HUES6 (cell line): ENCODE results near the gene FBXW9.
"Not testable (repeated sequence)": the region's sequence is repeated elsewhere in the genome, so short reads cannot be mapped to it uniquely, and the experiment has no call there.

Source experiments
- H3K27ac ChIP-seq: 2 replicates; pipeline ENCODE4 v1.7.0; 2013; ENCODE audit warnings: low read depth, mild to moderate bottlenecking, low read length, inconsistent platforms
- H3K27me3 ChIP-seq: 2 replicates; pipeline ENCODE4 v1.6.1; 2013; ENCODE audit warnings: low read length; ENCODE audit not compliant: control insufficient read depth, insufficient read depth
- H3K36me3 ChIP-seq: 2 replicates; pipeline ENCODE4 v1.6.1; 2013; ENCODE audit warnings: low read length; ENCODE audit not compliant: control insufficient read depth, insufficient read depth
- H3K4me1 ChIP-seq: 2 replicates; pipeline ENCODE4 v1.6.1; 2013; ENCODE audit warnings: low read length; ENCODE audit not compliant: control insufficient read depth, insufficient read depth
- H3K4me3 ChIP-seq: 2 replicates; pipeline ENCODE4 v1.5.1; 2013; ENCODE audit warnings: low read depth, low read length
- H3K9ac ChIP-seq: one replicate; pipeline ENCODE4 v1.6.1; 2013; ENCODE audit warnings: mild to moderate bottlenecking, low read length
- H3K9me3 ChIP-seq: 2 replicates; pipeline ENCODE4 v1.6.1; 2013; ENCODE audit warnings: low read depth, low read length; ENCODE audit not compliant: control insufficient read depth, insufficient read depth

The FBXW9 gene

DNA sequence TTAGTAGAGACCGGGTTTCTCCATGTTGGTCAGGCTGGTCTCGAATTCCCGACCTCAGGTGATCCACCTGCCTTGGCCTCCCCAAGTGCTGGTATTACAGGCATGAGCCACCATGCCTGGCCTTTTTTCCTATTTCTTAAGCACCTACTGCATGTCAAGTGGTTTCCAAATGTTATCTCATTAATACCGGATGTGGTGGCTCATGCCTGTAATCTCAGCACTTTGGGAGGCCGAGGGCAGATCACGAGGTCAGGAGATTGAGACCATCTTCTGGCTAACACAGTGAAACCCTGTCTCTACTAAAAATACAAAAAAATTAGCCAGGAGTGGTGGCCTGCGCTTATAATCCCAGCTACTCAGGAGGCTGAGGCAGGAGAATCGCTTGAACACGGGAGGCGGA is 29.2 kb upstream of the FBXW9 start:
- not testable (repeated sequence) for H3K27me3 ChIP-seq, H3K4me3 ChIP-seq, H3K9ac ChIP-seq, H3K27ac ChIP-seq, H3K9me3 ChIP-seq, H3K4me1 ChIP-seq
- peaks cover 23% of the 10 kb centered on the region for H3K36me3 ChIP-seq

DNA sequence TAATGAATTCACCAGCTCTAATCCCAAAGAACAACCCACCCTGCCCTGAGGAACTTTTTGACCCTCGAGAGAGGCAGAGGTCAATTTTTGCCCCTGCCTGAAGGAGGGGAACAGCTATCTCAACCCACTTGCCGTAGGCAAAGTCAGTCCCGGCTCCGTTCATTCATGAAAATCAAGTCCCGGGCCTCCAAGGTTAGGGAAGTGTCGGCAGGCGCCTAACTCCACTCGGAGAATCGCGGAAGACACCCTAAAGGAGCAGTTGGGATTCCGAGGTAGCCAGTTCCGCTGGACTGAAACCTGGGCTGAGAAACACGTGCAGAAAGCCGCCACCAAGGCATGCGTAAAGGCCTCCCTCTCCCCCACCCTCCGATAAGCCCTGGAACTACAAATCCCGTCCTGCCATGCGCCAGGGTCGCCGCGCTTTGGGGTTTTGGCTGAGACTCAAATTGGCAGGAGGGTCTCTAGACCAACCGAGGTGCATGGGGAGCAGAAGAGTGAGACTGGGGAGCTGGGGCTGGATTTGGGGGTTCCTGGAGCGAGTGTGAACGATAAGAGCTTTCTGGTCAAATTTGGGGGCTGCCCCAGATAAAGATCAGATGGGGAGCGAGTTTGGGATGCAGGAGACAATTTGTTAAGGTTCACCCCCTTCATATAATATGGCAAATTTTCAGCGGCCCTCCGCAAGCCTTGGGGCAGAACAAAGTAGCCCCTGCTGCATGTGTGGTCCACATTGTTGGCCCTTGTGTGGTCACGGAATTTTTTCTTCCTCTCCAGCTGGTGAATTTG is 27.4 kb upstream of the FBXW9 start, which contains the start of gene TNPO2:
TNPO2 (minus strand) TSS at position 292 of the 786 bp plus-strand sequence. CDS start 2,955 bp downstream, outside the sequence.
- peak within 1 kb of the TSS; percentile 72 for H3K27ac ChIP-seq
- no peaks in the 10 kb centered on the region for H3K9me3 ChIP-seq
- peak within 1 kb of the TSS; percentile 84 for H3K4me3 ChIP-seq
- H3K4me1 ChIP-seq, result peaks cover 8% of the 10 kb centered on the region; the same call in 1 of the 2 replicates
- no peaks in the 10 kb centered on the region for H3K27me3 ChIP-seq
- H3K9ac ChIP-seq, result peak within 1 kb of the TSS; percentile 92
- peaks cover 15% of the 10 kb centered on the region for H3K36me3 ChIP-seq

DNA sequence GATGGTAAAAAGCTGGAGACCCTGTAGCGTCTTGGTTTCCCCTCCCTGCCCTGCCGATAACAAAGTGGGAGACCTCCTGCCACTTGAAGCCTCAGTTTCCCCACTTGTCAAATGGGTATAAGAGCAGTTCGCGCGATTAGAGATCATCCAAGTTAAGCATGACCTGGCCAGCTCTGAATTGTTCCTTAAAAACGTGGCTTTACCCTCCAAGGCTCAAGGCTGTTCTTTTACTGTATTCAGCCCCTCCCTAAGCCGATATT is 26.9 kb upstream of the FBXW9 start:
- Histone ChIP-seq H3K9ac (peak overlapping the region; percentile 92), H3K4me3 (peak overlapping the region; percentile 84), H3K27ac (peak overlapping the region; percentile 72), H3K9me3 (no peaks in the 10 kb centered on the region), H3K4me1 (peaks cover 8% of the 10 kb centered on the region; the same call in 1 of the 2 replicates), H3K27me3 (no peaks in the 10 kb centered on the region), H3K36me3 (peaks cover 18% of the 10 kb centered on the region)

DNA sequence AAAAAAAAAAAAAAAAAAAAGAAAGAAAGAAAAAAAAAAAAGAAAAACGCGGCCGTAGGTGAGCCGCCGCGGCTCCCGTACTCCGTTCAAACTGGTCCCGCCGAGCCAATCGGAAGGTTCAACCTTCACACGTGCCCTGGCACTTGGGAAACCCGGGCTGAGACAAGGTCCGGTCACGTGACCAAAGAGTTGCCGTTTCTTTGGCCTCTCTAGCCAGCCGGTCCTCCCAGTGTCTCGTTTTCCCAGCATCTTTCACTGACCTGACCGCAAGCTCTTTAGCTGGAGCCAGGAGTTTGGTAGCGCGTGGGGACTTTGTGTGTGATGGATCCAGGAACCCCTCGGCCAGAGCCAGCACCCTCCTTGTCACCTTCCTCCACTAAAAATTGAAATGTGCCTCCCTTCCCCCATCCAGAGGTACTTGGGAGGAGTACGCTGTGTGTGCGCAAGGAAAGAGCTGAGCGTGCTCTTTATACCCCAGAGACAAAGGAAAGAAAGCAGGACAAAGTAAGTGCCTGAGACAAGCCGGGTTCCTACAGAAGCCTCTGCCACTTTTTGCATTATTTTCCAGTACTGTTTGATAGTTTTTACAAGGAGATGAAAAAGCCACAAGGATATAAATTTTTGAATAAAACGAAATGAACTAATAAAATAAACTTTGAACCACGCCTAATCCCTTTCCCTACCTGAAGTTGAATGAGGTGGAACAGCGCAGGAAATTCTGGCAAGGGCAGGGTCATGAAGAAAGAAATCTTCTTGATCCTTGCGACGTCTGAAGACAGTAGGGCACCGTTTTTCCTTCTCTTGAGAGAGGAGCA is 26.3 kb upstream of the FBXW9 start:
- H3K9ac ChIP-seq, result peak overlapping the region; percentile 92
- peak overlapping the region; percentile 72 for H3K27ac ChIP-seq
- H3K4me1 ChIP-seq, result peaks cover 8% of the 10 kb centered on the region; the same call in 1 of the 2 replicates
- peaks cover 17% of the 10 kb centered on the region for H3K36me3 ChIP-seq
- H3K4me3 ChIP-seq, result peak overlapping the region; percentile 84
- H3K27me3 ChIP-seq, result no peaks in the 10 kb centered on the region
- no peaks in the 10 kb centered on the region for H3K9me3 ChIP-seq

DNA sequence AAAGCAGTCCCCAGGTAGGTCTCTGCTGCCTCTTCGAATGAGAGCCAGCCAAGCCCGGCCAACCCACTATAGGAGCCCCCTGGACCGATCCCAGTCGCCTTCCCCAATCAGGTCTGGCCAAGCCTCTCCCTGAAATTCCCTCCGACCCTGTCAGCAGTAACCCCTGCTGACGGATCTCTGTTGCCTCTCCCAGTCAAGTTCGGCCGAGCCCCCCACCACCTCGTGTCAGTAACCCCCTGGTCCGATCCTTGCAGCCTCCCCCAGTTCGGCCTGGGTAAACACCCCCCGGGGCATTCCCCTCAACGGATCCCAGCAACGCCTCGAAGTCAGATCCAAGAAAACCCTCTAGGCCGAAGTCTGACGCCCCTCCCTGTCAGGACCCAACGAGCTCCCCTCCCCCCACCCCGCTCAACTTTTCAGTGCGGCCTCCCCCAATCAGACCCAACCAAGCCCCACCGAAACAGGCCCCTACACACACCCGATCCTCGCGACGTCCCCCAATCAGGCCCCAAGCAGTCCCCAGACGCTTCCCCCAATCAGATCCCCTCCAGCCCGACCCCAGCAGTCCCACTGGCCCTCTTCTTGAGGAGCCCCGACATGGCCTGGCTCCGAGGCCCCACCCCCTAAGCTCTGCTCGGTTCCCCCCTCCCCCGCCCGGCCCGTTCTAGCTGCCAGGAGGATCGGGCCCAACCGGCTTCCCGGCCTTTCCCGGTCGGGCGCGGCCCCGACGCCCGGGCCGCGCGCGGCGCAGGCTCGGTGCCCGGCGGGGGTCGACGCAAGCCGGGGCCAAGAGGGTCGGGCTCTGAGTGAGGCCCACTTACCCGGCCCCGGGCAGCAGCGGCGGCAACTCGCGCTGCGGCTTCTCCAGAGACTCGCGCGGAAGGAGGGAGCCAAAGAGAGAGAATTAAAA is 25.5 kb upstream of the FBXW9 start:
- H3K4me3 ChIP-seq, result peak overlapping the region; percentile 84
- H3K36me3 ChIP-seq, result peaks cover 22% of the 10 kb centered on the region

DNA sequence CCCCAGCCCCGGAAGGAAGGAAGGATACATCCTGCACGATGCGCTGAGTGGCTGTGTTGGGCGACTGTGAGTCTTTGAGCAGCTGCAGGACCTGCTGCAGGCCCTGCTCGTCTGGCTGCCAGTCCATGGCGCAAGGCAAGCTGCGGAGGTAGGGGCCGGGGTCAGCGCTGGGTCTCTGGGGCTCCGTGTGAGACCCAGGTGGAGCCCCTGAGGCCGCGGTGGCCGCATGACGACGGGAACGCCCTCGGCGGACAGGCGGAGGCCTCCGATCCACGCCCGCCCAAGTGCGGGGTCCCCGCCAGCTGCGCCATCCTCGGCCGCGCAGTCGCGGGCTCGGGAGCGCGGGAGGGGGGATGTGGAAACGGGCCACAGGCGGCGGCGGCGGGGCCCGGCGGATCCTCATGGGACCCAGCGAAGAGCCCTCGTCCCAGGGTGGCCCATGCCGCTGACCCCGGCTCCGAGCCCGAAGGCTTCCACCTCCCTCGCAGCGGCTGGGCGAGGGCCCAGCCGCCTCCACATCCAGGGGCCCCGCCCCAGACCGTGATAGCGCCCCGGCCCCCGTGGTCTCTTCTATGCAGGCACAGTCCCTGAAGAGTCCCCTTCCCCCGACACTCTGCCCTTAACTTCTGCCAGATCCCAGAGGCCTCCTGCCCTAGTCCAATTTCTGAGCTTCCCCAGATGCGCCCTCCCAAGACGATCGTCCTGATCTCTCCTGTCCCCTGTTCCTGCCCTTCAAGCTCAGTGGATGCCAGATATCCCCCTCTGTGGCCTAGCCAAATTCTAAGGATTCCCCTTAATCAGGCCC is 24.6 kb upstream of the FBXW9 start:
- Histone ChIP-seq H3K9ac (peak overlapping the region; percentile 92), H3K4me1 (peaks cover 4% of the 10 kb centered on the region; the same call in 1 of the 2 replicates), H3K4me3 (peak overlapping the region; percentile 84), H3K36me3 (peaks cover 30% of the 10 kb centered on the region), H3K27me3 (no peaks in the 10 kb centered on the region), H3K27ac (peak overlapping the region; percentile 32; the same call in 1 of the 2 replicates), H3K9me3 (no peaks in the 10 kb centered on the region)

More for the DNA sequence above, 25.5 kb upstream of the FBXW9 start:
- H3K27ac ChIP-seq, result peak overlapping the region; percentile 32; the same call in 1 of the 2 replicates
- peak overlapping the region; percentile 92 for H3K9ac ChIP-seq
- peaks cover 8% of the 10 kb centered on the region; the same call in 1 of the 2 replicates for H3K4me1 ChIP-seq
- no peaks in the 10 kb centered on the region for H3K27me3 ChIP-seq
- H3K9me3 ChIP-seq, result no peaks in the 10 kb centered on the region

DNA sequence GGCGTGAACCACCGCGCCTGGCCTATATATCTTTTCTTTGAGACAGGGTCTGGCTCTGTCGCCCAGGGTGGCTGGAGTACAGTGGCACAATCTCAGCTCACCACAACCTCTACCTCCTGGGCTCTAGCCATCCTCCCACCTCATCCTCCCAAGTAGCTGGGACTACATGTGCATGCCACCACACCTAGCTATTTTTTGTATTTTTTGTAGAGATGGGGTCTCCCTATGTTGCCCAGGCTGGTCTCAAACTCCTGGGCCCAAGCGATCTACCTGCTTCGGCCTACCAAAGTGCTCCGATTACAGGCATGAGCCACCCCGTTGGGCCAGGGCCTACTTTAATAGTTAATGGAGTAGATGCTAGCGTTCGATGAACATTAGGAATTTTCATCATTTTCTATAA is 23.9 kb upstream of the FBXW9 start:
- Histone ChIP-seq H3K27me3 (no peaks in the 10 kb centered on the region), H3K4me3 (peak overlapping the region; percentile 84), H3K9me3 (no peaks in the 10 kb centered on the region), H3K27ac (no peak overlapping the region), H3K9ac (peak overlapping the region; percentile 92), H3K4me1 (peaks cover 4% of the 10 kb centered on the region; the same call in 1 of the 2 replicates), H3K36me3 (peaks cover 37% of the 10 kb centered on the region)

DNA sequence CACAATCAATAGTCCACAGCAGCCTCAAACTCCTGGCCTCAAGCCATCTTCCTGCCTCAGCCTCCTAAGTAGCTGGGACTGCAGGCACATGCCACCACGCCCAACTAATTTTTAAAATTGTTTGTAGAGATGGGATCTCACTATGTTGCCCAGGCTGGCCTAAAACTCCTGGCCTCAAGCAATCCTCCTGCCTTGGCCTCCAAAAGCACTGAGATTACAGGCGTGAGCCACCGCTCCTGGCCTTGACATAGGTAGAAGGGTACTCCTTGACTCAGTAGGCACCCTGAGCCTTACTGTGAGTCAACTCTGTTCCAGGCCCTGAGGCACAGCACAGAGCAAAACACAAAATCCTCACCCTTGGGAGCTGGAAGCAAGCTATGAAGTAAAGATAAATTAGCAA is 19.5 kb upstream of the FBXW9 start:
- H3K27ac ChIP-seq, result no peak overlapping the region
- H3K27me3 ChIP-seq, result no peaks in the 10 kb centered on the region
- H3K4me3 ChIP-seq, result no peak overlapping the region
- no peaks in the 10 kb centered on the region for H3K9me3 ChIP-seq
- H3K9ac ChIP-seq, result no peak overlapping the region
- H3K36me3 ChIP-seq, result peaks cover 74% of the 10 kb centered on the region
- H3K4me1 ChIP-seq, result peaks cover 4% of the 10 kb centered on the region; the same call in 1 of the 2 replicates

DNA sequence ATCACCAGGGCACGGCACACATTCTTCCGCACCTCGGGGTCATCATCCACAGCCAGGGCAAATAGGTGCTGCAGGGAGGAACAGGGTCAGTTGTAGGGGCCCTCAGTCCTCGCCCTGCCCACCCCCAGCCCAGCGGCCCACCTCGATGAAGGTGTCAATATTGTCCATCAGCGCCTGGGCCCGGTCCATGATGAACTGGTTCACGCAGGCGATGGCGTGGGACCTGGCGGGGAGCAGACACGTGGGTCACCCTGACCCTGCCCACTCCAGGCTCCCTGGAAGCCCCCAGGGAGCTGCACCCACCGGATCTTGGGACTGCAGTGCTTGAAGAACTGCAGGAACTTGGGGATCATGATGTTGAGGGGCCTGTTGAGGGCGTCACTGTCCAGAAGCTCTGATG is 18.7 kb upstream of the FBXW9 start:
- H3K27me3 ChIP-seq, result no peaks in the 10 kb centered on the region
- no peaks in the 10 kb centered on the region for H3K9me3 ChIP-seq
- peaks cover 83% of the 10 kb centered on the region for H3K36me3 ChIP-seq
- H3K4me3 ChIP-seq, result no peak overlapping the region
- no peaks in the 10 kb centered on the region for H3K4me1 ChIP-seq
- no peak overlapping the region for H3K9ac ChIP-seq
- H3K27ac ChIP-seq, result no peak overlapping the region

DNA sequence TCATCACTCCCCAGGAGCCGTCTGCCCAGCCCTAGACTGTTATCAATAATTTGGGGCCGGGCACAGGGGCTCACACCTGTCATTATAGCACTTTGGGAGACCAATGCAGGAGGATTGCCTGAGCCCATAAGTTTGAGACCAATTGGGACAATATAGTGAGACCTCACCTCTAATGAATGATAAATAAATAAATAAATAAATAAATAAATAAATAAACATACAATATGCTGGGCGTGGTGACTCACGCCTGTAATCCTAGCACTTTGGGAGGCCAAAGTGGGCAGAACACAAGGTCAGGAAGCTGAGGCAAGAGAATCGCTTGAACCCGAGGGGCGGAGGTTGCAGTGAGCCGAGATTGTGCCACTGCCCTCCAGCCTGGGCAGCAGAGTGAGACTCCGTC is 16.9 kb upstream of the FBXW9 start:
- H3K27ac ChIP-seq, H3K9ac ChIP-seq, H3K9me3 ChIP-seq, H3K4me1 ChIP-seq, H3K4me3 ChIP-seq, H3K27me3 ChIP-seq: not testable (repeated sequence)
- peaks cover 87% of the 10 kb centered on the region for H3K36me3 ChIP-seq
